Loucy (cell line): ENCODE data around the gene SPATA9.

Source experiments
- EZH2phosphoT487 ChIP-seq: fragments of 200-600 bp; IDR thresholded peaks from 2 replicates; pipeline ENCODE4 v1.6.1; 2018; ENCODE audit warnings: antibody characterized with exemption, mild to moderate bottlenecking, moderate library complexity, borderline replicate concordance
- TF ChIP-seq, protein P1 (sequence below): fragments of 200-600 bp; sonication (generic); conservative IDR thresholded peaks from 2 replicates; pipeline ENCODE4 v1.5.1; 2014; ENCODE audit warnings: mild to moderate bottlenecking, antibody characterized with exemption, low read length

DNA sequence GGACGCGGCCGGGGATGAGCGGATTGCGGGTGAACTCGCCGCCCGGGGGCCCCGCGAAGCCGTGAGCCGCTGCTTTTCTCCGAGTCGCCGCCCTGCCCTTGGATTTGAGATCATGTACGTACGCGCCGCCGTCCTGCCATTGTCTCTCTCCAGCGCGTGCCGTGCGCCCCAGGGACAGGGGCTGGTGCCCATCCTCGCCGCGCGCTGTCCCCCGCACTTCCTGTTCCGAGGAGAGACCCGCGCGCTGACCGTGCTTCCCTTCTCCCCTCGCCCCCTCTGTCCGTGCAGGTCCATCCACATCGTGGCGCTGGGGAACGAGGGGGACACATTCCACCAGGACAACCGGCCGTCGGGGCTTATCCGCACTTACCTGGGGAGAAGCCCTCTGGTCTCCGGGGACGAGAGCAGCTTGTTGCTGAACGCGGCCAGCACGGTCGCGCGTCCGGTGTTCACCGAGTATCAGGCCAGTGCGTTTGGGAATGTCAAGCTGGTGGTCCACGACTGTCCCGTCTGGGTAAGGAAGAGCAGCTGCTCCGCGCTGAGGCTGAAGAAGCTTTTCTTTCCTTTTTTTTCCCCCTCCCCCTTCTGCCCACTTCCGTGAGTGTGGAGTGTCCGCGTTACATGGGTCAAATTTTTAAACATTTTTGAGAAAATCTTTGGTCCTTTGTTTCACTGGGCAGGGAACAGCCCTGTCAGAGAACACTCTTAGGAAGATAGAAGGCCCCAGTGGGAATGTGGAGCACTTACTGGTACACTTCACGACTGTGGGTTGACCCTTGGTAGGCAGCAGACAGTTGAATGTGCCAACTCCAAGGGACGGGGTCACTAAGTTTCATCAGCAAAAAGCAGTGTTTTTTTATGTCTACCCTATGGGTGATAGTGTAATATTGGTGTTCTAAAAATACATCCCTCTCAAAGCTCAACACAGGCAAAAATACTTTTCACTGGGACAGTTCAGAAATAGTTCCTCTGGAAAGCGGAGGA lies 49.1 kb upstream of the SPATA9 start:
- TF ChIP-seq, protein P1, sequence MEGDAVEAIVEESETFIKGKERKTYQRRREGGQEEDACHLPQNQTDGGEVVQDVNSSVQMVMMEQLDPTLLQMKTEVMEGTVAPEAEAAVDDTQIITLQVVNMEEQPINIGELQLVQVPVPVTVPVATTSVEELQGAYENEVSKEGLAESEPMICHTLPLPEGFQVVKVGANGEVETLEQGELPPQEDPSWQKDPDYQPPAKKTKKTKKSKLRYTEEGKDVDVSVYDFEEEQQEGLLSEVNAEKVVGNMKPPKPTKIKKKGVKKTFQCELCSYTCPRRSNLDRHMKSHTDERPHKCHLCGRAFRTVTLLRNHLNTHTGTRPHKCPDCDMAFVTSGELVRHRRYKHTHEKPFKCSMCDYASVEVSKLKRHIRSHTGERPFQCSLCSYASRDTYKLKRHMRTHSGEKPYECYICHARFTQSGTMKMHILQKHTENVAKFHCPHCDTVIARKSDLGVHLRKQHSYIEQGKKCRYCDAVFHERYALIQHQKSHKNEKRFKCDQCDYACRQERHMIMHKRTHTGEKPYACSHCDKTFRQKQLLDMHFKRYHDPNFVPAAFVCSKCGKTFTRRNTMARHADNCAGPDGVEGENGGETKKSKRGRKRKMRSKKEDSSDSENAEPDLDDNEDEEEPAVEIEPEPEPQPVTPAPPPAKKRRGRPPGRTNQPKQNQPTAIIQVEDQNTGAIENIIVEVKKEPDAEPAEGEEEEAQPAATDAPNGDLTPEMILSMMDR, result no peak
- TF ChIP-seq EZH2phosphoT487, result no peak
